Measurements from ENCODE around the gene SAMD4B.

The SAMD4B gene

GRCh38 chr19:39316627-39317321, 25.4 kb upstream of the SAMD4B start:
- no peak for DNase-seq (ENCODE audit: extremely low read depth, low read depth)
- TF ChIP-seq CTCF (IDR thresholded peaks at IDR 0.05; ENCODE audit: low read depth, low read length), result no peak

- DNase-seq (ENCODE audit: extremely low read depth, low read depth), result no peak
- TF ChIP-seq CTCF (IDR thresholded peaks at IDR 0.05; ENCODE audit: low read depth, low read length), result no peak
Measured at GRCh38 chr19:39317476-39317875, 24.7 kb upstream of the SAMD4B start.

- DNase-seq (ENCODE audit: extremely low read depth, low read depth), result no peak
- no peak for TF ChIP-seq CTCF (IDR thresholded peaks at IDR 0.05; ENCODE audit: low read depth, low read length)
Measured at GRCh38 chr19:39318071-39318470, 24.1 kb upstream of the SAMD4B start.

GRCh38 chr19:39318690-39319089, 23.5 kb upstream of the SAMD4B start:
- DNase-seq (ENCODE audit: extremely low read depth, low read depth), result no peak
- no peak for TF ChIP-seq CTCF (IDR thresholded peaks at IDR 0.05; ENCODE audit: low read depth, low read length)

- no peak for DNase-seq (ENCODE audit: extremely low read depth, low read depth)
- TF ChIP-seq CTCF (IDR thresholded peaks at IDR 0.05; ENCODE audit: low read depth, low read length), result no peak
Measured at GRCh38 chr19:39319098-39319891, 22.9 kb upstream of the SAMD4B start.

- no peak for DNase-seq (ENCODE audit: extremely low read depth, low read depth)
Measured at GRCh38 chr19:39319892-39320248, 22.4 kb upstream of the SAMD4B start.

More at GRCh38 chr19:39319892-39320248, 22.4 kb upstream of the SAMD4B start:
- no peak for TF ChIP-seq CTCF (IDR thresholded peaks at IDR 0.05; ENCODE audit: low read depth, low read length)
